NT2/D1 (cell line): ENCODE results near the gene AGBL4.
"Not testable (repeated sequence)": the region's sequence is repeated elsewhere in the genome, so short reads cannot be mapped to it uniquely, and the experiment has no call there.

ENCODE experiments used
- SUZ12 ChIP-seq: IDR thresholded peaks from 2 replicates; pipeline ENCODE4 v1.6.1; 2011; ENCODE audit not compliant: insufficient read length, insufficient read depth; ENCODE audit errors: extremely low read depth
- YY1 ChIP-seq: IDR thresholded peaks from 2 replicates; pipeline ENCODE4 v1.6.1; 2011; ENCODE audit not compliant: insufficient read length, insufficient read depth

- TF ChIP-seq SUZ12, YY1: not testable (repeated sequence)
Observed at GRCh38 chr1:49002981-49003380, 1020.8 kb downstream of the AGBL4 start.
